Cerebellar nuclear complex (tissue), 1 donor: ENCODE measurements around the gene DGUOK.
"Not testable (repeated sequence)": the region's sequence is repeated elsewhere in the genome, so short reads cannot be mapped to it uniquely, and the experiment has no call there.

ENCODE experiments used
- DNase-seq, 2 experiments: peaks; one replicate each; lab custom pipeline; 2025; lab: John Stamatoyannopoulos, UW

The DGUOK gene

DNA sequence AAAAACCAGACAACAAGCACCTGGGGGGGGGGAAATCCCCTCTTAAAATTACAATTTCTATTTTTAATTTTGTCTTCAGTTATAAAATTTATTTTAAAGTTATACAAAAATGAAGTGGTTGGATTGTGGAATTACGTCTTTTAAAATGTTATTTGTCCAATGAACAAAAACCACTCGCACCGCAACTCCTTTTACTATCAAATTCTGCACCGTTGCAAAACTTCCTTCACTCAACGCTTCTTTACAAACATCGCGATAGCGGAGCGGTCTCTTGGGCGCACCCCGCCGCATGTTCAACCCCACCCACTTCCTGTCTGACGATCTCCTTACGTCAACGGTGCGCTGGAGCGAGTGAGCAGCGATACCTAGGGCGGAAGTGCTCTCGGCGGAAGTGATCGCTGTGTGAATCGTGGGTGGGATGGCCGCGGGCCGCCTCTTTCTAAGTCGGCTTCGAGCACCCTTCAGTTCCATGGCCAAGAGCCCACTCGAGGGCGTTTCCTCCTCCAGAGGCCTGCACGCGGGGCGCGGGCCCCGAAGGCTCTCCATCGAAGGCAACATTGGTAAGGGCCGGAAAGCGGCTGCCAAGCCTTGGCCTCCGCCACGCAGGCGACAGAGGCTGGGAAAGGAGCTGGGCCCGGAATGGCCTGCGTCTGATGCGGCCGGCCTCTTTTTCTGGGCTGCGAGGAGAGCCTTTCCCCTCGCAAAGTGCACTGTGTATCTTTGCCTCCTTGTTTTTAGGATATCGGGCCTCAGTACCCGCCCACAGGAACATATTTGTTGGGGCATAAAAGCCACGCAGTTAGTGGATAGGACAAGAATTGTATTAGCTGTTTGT, at the start of gene DGUOK:
Gene DGUOK, plus strand, starts transcription at position 388 of the 835 bp plus-strand sequence. Its CDS starts 31 bp downstream, at position 419.
- peak; percentile 84 to 87 for DNase-seq

DNA sequence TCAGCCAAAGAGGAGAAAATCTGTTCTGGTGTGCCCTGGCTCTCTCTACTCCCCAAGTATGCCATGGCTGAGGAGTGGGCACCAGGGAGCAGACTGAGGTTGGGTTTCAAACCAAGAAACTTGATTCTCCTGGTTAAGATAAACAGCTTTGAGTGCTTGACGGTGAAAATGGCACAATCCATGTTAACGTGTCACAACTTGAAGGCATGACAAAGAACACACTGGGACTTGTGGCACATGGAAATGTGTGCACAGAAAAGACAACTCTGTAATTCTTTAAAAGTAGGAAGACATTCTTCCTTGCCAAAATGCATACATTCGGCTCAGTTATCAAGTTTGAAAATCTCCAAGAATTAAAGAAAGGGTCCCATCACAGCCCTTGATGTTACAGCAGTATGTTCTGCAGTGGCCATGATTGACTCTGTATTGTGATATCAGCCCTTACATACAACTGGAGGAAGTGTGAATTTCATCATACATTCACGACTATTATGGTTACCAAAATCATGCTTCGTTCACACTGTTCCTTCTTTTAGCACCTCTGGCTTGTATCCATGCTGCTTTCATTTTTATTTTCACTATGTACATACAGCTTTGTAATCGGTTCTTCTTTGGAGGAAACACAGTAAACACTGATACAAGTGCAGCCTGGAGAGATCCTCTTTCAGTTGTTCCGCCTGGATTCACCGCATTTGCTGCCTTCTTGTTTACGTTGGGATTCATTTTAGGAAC, 49.4 kb upstream of the DGUOK start:
- DNase-seq: no peak

DNA sequence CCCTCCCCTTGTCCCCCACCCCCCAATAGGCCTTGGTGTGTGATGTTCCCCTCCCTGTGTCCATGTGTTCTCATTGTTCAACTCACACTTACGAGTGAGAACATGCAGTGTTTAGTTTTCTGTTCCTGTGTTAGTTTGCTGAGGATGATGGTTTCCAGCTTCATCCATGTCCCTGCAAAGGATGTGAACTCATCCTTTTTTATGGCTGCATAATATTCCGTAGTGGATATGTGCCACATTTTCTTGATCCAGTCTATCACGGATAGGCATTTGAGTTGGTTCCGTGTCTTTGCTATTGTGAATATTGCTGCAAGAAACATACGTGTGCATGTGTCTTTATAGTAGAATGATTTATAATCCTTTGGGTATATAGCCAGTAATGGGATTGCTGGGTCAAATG, 48.7 kb upstream of the DGUOK start:
- DNase-seq: not testable (repeated sequence)

DNA sequence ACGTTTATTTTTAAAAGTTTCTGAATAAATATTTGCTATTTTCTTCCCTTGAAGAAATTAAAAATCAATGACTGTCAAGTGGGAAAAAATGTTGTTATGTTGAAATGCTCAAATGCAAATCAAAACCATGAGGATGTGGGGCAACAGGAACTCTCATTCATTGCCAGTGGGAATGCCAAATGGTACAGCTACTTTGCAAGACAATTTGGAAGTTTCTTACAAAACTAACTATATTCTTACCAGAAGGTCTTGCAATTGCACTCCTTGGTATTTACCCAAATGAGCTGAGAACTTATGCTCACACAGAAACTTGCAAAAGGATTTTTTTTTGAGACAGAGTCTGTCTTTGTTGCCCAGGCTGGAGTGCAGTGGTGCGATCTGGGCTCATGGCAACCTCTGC, 41.3 kb upstream of the DGUOK start:
- DNase-seq: no peak

DNA sequence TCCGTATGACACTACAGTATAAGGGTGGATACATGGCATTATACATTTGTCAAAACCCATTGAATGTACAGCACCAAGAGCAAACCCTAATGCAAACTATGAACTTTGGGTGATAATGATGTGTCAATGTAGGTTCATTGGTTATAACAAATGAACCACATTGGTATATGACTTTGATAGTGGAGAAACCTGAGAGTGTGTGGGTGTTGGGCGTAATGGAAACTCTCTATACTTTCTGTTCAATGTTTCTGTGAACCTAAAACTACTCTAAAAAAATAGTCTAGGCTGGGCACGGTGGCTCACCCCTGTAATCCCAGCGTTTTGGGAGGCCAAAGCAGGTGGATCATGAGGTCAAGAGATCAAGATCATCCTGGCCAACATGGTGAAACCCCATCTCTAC, 40.3 kb upstream of the DGUOK start:
- no peak for DNase-seq

DNA sequence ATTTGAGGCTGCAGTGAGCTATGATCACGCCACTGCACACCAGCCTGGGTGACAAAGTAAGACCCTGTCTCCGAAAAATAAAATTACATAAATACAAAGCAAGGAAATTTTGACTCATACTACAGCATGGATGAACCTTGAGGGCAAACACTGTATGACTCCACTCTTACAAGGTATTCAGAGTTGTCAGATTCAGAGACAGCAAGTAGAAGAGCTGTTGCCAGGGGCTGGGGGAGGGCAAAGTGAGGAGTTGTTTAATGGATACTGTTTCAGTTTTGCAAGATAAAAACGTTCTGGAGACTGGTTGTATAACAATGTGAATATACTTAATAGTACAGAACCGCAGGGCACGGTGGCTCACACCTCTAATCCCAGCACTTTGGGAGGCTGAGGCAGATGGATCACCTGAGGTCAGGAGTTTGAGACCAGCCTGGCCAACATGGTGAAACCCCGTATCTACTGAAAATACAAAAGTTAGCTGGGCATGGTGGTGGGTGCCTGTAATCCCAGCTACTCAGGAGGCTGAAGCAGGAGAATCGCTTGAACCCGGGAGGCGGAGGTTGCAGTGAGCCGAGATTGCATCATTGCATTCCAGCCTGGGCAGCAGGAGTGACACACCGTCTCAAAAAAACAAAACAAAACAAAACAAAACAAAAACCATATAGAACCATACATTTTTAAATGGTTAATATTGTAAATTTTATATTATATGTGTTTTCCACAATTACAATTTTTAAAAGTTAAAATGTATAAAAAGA, 38.9 kb upstream of the DGUOK start:
- not testable (repeated sequence) for DNase-seq

DNA sequence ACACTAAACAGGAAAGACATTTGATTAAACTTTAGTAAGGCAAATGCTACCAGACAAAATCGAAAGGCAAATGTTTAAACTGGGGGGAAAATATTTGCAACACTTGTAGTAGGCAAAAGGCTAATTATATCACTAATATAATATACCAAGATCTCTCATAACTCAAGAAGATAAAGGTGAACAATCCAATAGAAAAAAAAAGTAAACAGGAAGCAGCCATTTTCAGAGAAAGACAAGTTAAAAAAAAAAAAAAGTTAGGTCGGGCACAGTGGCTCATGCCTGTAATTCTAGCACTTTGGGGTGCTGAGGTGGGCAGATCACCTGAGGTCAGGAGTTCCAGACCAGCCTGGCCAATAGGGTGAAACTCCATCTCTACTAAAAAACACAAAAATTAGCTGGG, 38.3 kb upstream of the DGUOK start:
- no peak for DNase-seq

DNA sequence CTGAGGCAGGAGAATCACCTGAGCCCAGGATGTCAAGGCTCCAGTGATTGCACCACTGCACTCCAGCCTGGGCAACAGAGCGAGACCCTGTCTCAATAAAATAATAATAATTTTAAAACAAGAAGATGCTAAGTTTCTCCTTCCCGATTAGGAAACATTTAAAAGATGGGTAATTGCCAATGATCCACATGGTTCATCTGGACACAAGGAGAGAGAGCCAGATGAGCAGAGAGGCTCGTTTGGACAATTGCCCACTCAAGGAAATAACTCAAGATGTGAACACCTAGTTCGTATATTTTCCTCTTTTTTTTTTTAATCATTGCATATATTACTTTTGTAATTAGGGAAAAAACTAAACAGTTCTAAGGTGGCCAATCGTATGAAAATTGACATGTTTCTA, 37.5 kb upstream of the DGUOK start:
- DNase-seq: no peak

DNA sequence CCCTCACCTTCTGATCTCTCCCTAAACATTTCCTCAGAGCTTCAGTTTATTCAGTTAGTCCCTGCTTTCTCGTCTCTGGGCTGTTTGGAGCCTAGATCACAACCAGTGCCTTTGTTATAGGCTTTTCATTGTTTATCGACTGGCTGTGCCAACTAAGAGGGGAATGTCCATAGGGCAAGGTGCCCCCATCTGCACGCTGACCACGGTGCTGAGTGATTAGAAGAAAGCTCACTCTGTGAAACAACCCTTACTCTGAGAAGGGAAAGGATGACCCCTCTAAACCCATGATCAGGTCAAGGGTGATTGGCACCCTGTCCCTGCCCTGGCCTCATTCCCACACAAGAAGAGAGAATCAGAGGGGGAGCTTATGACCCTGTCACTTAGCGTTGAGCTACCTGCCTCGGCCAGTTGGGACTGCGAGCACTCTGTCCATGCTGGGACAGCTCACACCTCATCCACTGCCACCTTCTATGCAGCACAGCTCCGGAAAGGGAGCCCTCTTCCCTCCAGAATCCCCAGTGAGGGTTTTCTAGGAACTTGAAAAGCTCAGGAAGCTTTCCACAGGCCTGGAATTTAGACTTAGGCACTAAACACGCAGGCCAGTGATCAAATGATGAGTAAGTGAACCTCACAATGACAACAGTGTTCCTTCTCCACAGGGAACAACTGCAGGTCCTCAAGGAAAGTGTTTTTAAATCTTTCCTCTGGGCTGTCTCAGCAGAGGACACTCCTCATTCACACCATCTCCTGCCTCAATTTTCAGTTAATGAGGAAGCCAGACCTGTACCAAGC, 36.2 kb upstream of the DGUOK start:
- DNase-seq: no peak

DNA sequence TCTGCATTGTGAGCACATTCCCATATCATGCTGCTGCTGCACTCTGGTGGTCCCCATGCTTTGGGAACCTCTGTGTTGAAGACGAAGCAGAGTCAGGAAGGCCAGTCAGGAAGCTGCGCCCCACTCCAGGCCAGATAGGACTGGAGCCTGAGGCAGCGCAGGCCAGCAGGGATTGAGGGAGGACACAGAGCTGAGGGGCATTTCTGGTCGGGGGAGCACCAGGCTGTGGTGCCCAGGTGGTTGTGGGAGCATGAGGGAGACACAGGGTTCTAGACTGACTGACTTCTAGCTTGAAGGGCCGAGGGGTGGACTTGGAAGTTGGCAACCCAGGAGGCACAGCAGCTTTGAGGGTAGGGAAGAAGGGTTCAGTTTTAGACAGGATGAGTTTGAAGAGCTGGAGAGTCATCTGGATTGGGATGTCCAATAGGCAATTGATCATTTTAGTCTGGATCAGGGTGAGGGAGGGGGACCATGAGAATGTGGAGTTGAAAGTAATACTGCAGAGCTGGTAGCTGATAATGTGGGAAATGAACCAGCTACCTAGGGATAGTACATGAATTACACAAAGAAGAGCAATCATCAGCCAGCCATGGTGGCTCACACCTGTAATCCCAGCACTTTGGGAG, 35.3 kb upstream of the DGUOK start:
- no peak for DNase-seq

DNA sequence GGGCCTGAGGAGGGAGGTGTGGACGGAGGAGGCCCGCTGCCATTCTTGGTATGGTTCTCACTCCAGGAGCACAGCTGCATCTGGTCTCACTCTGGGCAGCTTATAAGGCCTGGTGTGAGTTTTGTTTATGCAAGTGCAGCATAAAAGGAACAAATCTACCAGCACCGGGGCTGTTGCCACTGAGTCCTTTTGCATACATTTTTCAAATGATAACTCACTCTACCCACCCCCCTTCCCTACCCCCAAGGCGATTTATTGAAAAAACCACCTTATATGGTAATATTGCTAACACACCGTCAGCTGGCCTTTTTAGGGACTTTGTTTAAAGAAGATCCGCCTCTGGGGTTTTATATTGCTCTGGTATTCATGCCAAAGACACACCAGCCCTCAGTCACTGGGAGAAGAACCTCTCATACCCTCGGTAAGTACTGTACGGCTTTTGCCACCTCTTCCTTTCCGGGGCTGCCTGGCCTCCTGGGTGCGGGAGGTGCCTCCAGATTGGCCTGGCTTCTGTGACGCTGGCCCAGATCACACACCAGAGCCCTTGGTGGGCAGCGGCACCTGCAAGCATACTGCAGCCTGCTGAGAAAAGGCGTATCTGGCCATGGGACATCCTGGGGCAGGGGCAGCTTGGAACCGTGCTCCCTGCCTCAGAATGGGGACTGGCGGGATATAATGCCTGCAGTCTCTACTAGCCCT, 33.9 kb upstream of the DGUOK start, which contains the start of gene ACTG2:
Gene ACTG2, plus strand, starts transcription at position 378 of the 699 bp plus-strand sequence. CDS start 8,304 bp downstream, outside the sequence.
- DNase-seq: no peak

DNA sequence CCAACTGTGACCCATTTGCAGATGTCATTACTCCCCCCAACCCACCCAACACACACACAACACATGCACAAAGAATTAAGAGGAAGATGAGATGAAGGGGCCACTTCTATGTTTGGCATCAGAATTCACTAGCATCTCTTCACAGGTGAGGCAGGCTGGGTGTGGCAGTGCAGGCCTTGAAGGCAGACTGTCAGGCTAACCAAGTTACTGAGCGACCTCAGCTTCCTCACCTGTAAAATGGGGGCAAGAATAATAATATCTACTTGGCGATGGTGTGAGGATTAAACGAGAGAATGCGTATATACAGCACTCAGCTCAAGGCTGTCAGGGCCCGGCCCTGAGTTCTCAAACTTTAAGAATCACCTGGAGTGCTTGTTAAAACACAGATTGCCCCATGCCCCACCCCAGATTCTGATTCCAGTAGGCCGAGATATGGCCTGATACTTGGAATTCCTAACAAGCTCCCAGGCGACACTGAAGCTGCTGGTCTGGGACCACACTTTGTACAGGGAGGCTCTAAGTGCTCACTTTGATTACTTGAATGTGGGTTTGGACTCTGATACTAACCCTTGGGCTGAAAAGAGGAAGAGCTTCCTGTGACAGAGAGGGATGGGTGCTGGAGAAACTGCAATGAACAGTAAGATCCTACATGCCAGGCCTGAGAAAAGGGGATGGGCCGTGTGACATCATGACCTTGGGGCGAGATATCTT, 32.8 kb upstream of the DGUOK start:
- no peak for DNase-seq

DNA sequence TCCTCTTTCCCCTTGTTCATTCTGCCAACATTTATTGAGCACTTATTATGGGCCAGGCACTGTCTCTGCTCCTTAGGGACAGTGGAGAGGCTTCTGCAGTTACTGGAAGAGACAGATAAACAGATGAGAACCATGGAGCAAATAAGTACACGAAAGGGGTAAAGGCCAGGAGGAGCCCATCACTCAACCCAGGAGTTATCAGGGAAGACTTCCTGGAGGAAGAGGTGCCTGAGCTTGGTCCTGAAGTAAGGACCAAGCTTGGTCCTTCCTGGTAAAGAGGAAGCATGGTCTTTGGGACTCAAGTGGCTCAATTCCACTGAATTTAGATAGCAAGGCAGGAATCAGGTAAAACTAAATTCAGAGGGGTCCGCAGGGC, 32.2 kb upstream of the DGUOK start:
- no peak for DNase-seq

DNA sequence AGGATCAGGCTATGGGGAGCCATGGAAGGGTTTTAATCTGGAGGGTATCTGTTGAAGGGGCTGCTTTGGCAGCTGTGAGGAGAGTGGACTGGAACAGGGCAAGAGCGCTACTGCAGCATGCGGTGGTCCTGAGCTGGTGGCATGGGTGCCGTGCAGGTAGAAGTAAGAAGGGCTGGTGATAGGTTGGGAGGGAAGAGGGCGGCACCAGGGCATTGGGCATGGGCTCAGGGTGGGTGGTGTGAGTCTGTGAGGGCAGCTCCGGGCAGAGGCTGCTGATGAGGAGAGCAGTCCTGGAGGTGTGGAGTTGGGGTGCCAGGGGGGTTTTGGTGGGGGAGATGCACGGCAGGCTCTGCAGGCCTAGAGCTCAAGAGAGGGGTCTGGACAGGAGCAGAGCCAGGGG, 31.8 kb upstream of the DGUOK start:
- no peak for DNase-seq

DNA sequence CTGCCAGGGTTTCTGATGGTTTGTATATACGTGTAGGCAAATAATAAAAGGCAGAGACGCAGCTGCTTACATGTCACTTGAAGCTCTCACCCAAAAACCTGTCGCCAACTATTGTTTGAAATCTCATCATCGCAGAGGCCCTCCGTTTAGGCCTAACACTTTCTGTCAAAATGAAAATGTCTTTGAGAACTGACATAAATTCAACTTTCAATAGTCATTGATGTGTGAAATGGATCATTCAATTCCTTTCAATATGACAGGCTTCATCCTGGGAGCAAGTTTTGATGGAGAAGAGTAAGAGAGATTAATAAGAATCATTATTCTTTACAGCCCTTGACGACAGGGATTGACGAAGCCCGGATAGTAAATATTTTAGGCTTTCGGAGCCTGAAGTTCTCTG, 31.2 kb upstream of the DGUOK start:
- DNase-seq: no peak

DNA sequence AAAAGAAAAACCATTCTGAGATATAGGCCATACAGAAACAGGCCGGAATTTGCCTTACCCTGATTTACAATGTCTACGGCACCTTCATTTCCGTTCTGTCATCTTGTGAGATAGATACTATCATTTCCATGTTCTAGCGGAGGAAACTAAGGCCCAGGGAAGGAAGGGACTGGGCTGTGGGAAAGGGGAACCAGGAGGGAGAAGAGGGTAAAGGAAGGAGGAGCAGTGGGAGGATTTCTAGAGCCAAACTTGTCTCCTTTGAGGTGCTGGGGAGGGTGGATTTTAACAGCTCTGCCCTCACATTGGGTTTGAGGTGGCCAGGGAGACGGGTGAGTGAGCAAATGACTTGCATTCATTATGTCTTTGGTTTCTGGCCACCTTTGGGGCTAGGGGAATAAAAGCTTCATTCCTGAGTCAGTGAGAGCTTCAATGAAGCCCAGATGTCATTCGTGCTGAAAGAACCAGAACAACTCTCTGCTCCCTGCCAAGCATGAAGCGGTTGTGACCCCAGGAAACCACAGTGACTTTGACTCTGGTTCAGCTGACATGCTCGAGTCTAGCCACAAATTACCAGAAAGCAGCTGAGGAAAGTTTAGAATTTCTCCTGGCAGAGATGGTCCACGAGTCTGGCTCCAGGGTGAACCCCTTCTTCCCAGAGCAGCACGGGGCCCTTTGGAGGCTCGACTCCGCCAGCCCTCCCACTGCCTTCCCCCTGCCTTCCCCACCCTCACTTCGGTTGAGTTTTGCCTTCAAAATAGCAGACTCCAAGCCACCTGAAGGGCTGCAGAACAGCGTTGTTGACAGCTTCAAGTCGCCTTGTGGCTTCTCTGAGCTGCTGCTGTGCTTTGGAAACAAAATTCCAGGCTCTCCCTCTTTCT, 30.1 kb upstream of the DGUOK start:
- no peak for DNase-seq

DNA sequence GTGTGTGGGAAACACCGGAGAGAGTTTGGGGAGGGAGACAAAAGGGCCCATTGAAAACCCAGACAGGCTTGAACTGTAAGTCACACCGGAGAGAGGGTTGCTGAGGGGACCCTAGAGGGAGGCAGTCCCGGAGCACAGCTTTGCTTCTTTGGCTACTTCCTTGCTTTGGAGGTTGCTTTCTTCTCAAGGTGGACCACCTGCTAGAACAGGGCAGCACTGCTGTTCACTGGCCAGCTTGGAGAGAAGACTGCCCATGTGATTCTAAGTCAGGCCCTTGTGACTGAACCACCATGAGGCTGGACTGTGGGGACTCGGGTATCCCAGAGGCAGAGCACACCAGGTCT, 29.5 kb upstream of the DGUOK start:
- no peak for DNase-seq

DNA sequence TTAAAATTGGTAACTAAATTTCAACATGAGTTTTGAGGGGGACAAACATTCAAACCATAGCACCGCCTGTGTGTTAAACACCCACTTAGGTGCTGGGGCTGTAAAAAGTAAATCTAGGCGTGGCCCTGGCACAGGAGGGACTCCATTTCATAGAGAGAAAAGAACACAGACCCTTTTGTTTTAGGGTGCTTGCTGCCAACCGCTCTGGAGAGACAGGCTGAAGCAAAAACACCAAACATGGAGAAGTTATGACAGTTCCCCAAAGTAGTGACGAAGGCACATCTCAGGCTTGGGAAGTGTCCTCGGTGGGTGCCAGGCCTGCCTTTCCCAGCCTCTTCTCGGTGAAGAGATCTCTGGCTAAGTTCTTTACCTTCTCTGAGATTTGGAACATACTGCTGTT, 28.7 kb upstream of the DGUOK start:
- no peak for DNase-seq

DNA sequence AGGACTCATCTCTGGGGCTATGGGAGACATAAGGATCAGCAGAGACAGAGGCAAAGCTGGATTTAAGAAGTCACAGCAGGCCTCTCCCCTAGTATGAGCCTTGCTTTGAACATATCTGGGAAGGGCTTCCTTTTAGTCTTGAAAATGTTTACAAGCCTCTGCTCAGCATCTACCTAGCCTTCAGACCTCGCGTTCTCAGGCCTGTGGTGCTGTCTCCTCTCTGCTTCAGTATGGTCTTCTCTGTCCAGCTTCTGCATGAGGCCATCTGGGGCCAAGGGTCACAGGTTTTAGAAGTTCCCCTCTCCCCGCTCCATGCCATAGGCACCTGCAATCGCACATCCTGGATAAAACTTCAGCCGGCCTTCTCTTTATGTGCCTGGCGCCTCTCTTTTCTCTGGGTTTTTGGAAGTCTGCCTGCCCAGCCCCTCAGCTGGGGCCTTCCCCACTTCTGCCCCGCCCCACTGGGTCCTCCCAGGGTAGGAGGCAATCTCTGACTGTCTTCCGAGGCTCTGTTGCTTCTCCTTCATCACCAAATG, 26.8 kb upstream of the DGUOK start:
- DNase-seq: no peak
